ENCODE data around the gene ADGRL1. TPM values are rescaled to one million over a fixed set of nuclear protein-coding genes. Genes with fewer than 3 reads are reported as not detected.

Gene ADGRL1
- total and polyA plus RNA-seq, 4 donors: 0.14 to 1.6 (median 0.53) TPM

DNA sequence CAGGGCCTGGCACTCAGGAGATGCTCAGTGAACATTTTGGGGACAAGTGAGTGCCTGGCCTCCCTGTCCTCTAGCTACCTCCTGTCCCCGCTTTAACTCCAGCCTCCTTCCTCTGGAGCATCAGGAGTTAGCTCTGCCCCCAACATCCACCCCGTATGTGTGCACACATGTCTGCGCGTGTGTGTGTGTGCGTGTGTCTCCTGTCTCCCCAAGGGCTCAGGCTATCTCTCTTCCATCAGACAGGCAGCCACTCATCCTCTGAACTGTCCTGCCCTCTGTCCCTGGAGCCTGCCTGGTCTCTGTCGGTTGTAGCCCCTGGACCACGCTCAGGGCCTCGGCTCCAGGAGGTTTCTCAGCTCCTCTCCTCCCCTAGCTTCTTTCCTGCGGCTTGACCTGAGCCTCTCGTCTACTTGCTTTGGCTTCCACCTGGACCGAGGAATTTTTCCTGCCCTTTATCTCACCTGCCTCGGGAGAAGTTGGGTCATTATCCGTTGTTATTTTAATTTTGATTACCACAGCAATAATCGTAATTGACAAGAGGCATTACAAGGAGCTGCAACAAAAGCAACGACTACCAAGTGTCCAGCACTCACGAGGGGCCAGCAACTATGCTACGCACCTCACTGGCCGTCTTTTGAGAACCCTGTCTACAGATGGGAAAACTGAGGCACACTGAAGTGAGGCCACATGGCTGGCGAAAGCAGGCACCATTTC is 37.6 kb downstream of the ADGRL1 start:
- DNase-seq (ENCODE audit: low spot score): no peak
- H3K9me3 ChIP-seq (ENCODE audit: control insufficient read depth in 4 of 4, low read length in 3 of 4): no peaks in the 10 kb centered on the region
- no peak overlapping the region for H3K4me3 ChIP-seq (ENCODE audit: low read depth in 1 of 3, low read length in 3 of 3)
- H3K27ac ChIP-seq (ENCODE audit: low read depth in 1 of 2, low read length in 2 of 2): no peak overlapping the region
- no peaks in the 10 kb centered on the region for H3K27me3 ChIP-seq (ENCODE audit: control insufficient read depth in 4 of 4, insufficient read depth in 4 of 4, low read length in 3 of 4)
- WGBS: 85% methylated on average over 19 of the region's 19 CpGs
- no peak overlapping the region for H3K9ac ChIP-seq (ENCODE audit: low read depth in 1 of 2, low read length in 2 of 2)
- H3K4me1 ChIP-seq (ENCODE audit: control insufficient read depth in 4 of 4, insufficient read depth in 4 of 4, low read length in 3 of 4): peaks cover 0 to 7% (median 0%) of the 10 kb centered on the region in 4 donors
- H3K36me3 ChIP-seq (ENCODE audit: control insufficient read depth in 4 of 4, insufficient read depth in 3 of 4, low read depth in 1 of 4, low read length in 3 of 4): no peaks in the 10 kb centered on the region
- no peak for TF ChIP-seq JUND (IDR thresholded peaks at IDR 0.05)
- no peak for TF ChIP-seq FOXA2 (IDR thresholded peaks at IDR 0.05)
- no peak for TF ChIP-seq HNF4G (IDR thresholded peaks at IDR 0.05)
- TF ChIP-seq, protein P1, sequence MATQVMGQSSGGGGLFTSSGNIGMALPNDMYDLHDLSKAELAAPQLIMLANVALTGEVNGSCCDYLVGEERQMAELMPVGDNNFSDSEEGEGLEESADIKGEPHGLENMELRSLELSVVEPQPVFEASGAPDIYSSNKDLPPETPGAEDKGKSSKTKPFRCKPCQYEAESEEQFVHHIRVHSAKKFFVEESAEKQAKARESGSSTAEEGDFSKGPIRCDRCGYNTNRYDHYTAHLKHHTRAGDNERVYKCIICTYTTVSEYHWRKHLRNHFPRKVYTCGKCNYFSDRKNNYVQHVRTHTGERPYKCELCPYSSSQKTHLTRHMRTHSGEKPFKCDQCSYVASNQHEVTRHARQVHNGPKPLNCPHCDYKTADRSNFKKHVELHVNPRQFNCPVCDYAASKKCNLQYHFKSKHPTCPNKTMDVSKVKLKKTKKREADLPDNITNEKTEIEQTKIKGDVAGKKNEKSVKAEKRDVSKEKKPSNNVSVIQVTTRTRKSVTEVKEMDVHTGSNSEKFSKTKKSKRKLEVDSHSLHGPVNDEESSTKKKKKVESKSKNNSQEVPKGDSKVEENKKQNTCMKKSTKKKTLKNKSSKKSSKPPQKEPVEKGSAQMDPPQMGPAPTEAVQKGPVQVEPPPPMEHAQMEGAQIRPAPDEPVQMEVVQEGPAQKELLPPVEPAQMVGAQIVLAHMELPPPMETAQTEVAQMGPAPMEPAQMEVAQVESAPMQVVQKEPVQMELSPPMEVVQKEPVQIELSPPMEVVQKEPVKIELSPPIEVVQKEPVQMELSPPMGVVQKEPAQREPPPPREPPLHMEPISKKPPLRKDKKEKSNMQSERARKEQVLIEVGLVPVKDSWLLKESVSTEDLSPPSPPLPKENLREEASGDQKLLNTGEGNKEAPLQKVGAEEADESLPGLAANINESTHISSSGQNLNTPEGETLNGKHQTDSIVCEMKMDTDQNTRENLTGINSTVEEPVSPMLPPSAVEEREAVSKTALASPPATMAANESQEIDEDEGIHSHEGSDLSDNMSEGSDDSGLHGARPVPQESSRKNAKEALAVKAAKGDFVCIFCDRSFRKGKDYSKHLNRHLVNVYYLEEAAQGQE (IDR thresholded peaks at IDR 0.05): no peak
- TF ChIP-seq, protein P2, sequence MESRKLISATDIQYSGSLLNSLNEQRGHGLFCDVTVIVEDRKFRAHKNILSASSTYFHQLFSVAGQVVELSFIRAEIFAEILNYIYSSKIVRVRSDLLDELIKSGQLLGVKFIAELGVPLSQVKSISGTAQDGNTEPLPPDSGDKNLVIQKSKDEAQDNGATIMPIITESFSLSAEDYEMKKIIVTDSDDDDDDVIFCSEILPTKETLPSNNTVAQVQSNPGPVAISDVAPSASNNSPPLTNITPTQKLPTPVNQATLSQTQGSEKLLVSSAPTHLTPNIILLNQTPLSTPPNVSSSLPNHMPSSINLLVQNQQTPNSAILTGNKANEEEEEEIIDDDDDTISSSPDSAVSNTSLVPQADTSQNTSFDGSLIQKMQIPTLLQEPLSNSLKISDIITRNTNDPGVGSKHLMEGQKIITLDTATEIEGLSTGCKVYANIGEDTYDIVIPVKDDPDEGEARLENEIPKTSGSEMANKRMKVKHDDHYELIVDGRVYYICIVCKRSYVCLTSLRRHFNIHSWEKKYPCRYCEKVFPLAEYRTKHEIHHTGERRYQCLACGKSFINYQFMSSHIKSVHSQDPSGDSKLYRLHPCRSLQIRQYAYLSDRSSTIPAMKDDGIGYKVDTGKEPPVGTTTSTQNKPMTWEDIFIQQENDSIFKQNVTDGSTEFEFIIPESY (IDR thresholded peaks at IDR 0.05): no peak
- TF ChIP-seq, protein P3, sequence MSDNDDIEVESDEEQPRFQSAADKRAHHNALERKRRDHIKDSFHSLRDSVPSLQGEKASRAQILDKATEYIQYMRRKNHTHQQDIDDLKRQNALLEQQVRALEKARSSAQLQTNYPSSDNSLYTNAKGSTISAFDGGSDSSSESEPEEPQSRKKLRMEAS (IDR thresholded peaks at IDR 0.05): no peak
- no peak for TF ChIP-seq RXRA (IDR thresholded peaks at IDR 0.05)
- no peak for TF ChIP-seq SP1 (IDR thresholded peaks at IDR 0.05)
- TF ChIP-seq HNF4A (conservative IDR thresholded peaks at IDR 0.05): no peak
- TF ChIP-seq, protein P4, sequence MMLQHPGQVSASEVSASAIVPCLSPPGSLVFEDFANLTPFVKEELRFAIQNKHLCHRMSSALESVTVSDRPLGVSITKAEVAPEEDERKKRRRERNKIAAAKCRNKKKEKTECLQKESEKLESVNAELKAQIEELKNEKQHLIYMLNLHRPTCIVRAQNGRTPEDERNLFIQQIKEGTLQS (IDR thresholded peaks at IDR 0.05): no peak
- no peak for TF ChIP-seq TAF1 (conservative IDR thresholded peaks at IDR 0.05)
- no peak for TF ChIP-seq FOXA1 (IDR thresholded peaks at IDR 0.05)
- TF ChIP-seq, protein P5, sequence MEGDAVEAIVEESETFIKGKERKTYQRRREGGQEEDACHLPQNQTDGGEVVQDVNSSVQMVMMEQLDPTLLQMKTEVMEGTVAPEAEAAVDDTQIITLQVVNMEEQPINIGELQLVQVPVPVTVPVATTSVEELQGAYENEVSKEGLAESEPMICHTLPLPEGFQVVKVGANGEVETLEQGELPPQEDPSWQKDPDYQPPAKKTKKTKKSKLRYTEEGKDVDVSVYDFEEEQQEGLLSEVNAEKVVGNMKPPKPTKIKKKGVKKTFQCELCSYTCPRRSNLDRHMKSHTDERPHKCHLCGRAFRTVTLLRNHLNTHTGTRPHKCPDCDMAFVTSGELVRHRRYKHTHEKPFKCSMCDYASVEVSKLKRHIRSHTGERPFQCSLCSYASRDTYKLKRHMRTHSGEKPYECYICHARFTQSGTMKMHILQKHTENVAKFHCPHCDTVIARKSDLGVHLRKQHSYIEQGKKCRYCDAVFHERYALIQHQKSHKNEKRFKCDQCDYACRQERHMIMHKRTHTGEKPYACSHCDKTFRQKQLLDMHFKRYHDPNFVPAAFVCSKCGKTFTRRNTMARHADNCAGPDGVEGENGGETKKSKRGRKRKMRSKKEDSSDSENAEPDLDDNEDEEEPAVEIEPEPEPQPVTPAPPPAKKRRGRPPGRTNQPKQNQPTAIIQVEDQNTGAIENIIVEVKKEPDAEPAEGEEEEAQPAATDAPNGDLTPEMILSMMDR (IDR thresholded peaks at IDR 0.05; ENCODE audit: low read depth, low read length, missing input control): no peak
- TF ChIP-seq YY1 (IDR thresholded peaks at IDR 0.05): no peak
- TF ChIP-seq EGR1 (IDR thresholded peaks at IDR 0.05; ENCODE audit: low read depth in 2 of 2): no peak
- TF ChIP-seq RAD21 (IDR thresholded peaks at IDR 0.05): no peak
- TF ChIP-seq NR2F2 (IDR thresholded peaks at IDR 0.05): no peak
- no peak for TF ChIP-seq GABPA (IDR thresholded peaks at IDR 0.05 in 1 of 2, conservative IDR thresholded peaks at IDR 0.05 in 1 of 2)
